T-helper 2 cell (primary cell): Measurements from ENCODE around the gene LPA.
"Not testable (repeated sequence)": the region's sequence is repeated elsewhere in the genome, so short reads cannot be mapped to it uniquely, and the experiment has no call there.

ENCODE experiments used
- DNase-seq, 5 experiments: peaks; one replicate each; pipeline versions ENCODE4 v3.0.0 to v3.0.0-alpha.2; 2012 to 2022

Gene LPA

GRCh38 chr6:160661216-160661615 is 2.9 kb downstream of the LPA start:
- DNase-seq, result no peak

GRCh38 chr6:160659562-160659961 is 4.5 kb downstream of the LPA start:
- DNase-seq, result no peak

DNA sequence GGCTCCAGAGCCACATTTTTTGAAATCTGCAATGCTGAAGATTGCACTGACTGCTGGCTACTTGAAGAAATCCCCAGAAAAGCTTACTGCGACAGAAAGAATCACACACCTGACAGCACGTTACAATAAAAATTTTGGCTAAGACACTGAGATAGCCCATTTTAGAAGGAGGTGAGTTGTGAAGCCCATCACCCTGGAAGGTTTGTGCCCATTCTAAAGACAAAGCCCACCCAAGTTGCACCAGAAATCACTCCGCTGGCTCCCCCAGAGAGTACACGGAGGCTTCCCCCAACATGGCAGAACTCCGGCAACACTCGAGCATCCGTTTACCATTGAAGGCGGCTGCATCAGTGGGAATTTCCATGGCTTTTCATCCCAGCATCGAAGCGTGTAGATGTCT is 29.4 kb downstream of the LPA start:
- DNase-seq, result no peak

GRCh38 chr6:160595838-160596832 is 67.9 kb downstream of the LPA start:
- DNase-seq, result no peak

DNA sequence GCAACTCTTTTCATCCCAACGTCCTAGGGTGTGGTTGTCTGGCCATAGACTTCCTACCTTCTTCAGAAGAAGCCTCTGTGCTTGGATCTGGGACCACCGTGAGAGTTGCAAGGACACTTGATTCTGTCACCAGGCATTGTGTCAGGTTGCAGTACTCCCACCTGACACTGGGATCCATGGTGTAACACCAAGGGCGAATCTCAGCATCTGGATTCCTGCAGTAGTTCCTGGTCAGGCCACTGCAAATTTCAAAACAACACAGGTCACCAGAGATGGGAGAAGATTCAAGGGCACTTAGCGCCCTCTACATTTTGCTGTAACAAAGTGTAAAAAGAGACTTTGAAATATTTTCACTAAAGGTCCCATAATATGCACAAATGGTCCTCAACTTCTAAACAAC is 68.8 kb downstream of the LPA start:
- DNase-seq, result not testable (repeated sequence)

GRCh38 chr6:160586374-160586773 is 77.7 kb downstream of the LPA start:
- DNase-seq, result no peak

GRCh38 chr6:160583794-160584193 is 80.3 kb downstream of the LPA start:
- DNase-seq, result no peak

DNA sequence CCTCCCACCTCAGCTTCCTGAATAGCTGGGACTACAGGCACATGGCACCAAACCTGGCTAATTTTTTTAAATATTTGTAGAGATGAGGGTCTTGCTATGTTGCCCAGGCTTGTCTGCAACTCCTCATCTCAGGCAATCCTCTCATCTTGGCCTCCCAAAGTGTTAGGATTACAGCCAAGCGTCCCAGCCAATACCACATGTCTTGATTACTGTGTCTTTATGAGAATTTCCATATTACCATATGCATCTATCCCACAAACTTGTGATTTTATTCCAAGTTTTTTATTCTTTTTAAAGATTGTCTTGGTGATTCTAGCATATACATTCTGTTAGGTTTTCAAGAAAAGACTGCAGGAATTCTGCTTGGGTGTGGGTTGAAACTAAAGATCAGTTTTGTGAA is 82.7 kb downstream of the LPA start:
- DNase-seq, result no peak

DNA sequence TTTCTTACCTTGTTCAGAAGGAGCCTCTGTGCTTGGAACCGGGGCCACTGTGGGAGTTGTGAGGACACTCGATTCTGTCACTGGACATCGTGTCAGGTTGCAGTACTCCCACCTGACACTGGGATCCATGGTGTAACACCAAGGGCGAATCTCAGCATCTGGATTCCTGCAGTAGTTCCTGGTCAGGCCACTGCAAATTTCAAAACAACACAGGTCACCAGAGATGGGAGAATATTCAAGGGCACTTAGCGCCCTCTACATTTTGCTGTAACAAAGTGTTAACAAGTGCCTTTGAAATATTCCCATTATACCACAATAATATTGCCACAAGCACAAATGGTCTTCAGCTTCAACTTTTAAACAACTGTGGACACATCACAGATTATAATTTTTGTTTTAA is 85.6 kb downstream of the LPA start:
- not testable (repeated sequence) for DNase-seq

DNA sequence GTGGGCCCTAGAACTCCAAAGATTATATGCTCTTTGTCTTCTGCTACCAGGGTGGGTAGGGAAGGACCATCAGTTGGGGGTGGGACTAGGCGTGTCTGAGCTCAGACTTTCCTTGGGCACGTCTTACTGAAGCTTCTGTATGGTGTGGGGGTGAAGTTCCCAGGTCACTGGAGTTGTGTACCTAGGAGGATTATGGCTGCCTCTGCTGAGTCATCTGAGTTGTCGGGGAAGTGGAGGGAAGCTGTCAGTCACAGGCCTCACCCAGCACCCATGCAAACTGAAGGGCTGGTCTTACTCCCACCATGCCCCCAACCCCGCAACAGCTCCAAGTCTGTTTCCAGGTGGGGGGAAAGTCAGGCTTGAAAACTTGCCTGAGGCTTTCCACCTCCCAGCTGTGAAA is 90.1 kb downstream of the LPA start:
- no peak for DNase-seq

DNA sequence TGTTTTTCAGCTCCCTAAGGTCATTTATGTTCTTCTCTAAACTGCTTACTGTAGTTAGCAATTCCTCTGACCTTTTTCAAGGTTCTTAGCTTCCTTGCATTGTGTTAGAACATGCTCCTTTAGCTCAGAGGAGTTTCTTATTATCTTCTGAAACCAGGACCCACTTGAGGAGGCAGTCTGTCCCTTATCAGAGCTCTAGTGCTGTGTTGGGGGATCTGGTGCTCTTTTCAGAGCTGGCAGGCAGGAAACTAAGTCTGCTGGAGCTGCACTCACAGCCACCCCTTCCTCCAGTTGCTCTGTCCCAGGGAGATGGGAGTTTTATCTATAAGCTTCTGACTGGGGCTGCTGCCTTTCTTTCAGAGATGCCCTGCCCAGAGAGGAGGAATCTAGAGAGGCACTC is 92.9 kb downstream of the LPA start:
- not testable (repeated sequence) for DNase-seq

DNA sequence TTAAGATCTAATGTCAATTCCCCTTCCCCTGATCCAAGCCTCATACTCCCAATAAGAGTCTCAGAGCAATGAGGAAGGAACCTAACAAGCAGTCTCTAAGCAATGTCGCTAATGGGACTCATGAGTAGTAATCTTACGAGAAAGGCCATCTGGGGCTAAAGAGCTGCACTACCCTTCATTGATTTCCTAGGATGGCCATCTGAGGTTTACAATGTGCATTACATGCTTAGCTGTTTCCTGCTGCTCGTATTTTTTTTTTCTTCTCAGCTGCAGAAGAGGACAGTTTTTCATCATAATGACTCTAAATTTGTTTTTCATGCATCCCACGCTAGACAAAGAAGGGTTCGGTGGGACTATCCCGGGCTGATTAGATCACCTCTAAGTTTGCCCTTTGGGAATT is 119.3 kb downstream of the LPA start:
- no peak for DNase-seq

DNA sequence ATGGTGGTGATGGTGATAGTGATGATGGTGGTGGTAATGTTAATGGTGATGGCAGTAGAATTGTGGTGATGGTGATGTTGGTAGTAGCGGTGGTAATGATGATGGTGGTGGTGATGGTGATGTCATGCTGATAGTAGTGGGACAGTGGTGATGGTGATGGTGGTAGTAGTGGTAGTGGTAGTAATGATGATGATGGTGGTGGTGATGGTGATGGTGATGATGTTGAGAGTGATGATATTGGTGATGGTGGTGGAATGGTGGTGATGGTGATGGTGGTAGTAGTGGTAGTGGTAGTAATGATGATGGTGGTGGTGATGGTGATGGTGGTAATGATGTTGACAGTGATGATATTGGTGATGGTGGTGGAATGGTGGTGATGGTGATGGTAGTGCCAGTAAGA is 128.8 kb downstream of the LPA start:
- peak in 1 of 5 experiments; percentile 13 for DNase-seq

- DNase-seq, result peak; percentile 17 to 41 (median 39)
Observed at GRCh38 chr6:160534050-160534696, 129.9 kb downstream of the LPA start.

DNA sequence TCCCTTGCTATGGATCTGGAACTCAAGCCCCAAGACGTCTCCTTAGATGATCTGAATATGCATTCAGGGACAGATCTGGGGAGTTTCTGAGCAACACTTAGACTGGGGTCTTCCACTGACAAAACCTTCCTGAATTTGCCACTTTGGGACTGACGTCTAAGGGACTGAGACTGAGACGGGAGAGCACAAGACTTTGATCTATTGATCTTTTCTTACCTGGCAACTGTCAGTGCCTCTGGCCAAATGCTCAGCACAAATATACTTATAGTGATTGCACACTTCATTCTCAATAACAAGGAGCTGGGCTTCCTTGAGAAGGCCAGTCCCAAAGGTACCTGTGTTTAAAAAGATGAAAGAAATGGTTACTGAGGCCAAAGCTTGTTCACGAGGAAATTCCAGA is 131.8 kb downstream of the LPA start:
- no peak for DNase-seq

GRCh38 chr6:160531826-160532225 is 132.2 kb downstream of the LPA start:
- DNase-seq, result no peak

GRCh38 chr6:160529524-160529923 is 134.6 kb downstream of the LPA start:
- DNase-seq, result not testable (repeated sequence)

- peak in 1 of 5 experiments; percentile 57 for DNase-seq
Observed at GRCh38 chr6:160523223-160523622, 140.9 kb downstream of the LPA start.

DNA sequence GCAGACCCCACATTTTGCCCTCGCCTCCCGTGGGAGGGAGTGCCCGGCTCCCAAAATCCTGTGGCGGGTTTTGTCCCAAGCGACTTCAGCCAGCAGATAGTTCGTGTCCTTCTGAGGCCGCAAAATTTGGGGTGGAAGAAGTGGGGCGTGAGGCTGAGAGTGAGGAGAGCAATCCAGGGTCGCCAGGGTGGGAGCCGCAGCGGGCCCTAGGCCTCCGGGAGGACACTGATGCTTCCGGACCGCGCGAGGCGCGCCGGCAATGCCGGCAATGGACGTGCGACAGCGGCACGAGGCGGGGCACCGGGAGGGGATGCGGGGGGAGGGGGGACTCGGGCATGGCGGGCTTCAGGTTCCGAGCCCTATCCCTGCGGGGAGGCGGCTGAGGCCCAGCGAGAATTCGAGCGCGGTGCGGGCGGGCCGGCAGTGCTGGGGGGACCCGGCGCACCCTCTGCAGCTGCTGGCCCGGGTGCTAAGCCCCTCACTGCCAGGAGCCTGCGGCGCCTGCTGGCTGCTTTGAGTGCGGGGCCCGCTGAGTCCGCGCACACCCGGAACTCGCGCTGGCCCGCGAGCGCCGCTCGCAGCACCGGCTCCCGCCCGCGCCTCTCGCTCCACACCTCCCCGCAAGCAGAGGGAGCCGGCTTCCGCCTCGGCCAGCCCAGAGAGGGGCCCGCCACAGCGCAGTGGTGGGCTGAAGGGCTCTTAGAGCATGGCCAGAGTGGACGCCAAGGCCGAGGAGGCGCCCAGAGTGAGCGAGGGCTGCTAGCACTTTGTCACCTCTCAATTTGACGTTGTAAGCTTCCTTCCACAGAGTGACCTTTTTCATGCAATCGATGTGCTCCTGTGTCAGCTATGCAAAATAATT is 143.8 kb downstream of the LPA start:
- DNase-seq, result peak; percentile 57 to 76 (median 71)

GRCh38 chr6:160519603-160520042 is 144.5 kb downstream of the LPA start:
- no peak for DNase-seq

- no peak for DNase-seq
Observed at GRCh38 chr6:160519133-160519532, 144.9 kb downstream of the LPA start.

DNA sequence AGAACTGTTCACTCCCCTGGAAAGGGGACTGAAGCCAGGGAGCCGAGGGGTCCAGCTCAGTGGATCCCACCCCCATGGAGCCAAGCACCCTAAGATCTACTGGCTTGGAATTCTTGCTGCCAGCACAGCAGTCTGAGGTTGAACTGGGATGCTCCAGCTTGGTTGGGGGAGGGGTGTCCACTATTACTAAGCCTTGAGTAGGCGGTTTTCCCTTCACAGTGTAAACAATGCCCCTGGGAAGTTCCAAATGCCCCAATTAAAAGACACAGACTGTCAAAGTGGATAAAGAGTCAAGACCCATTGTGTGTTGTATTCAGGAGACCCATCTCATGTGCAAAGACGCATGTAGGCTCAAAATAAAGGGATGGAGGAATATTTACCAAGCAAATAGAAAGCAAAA is 150.2 kb downstream of the LPA start:
- DNase-seq, result no peak
